ENCODE measurements around the gene MAP1S.

GRCh38 chr19:17767559-17767958, 48.3 kb downstream of the MAP1S start:
- TF ChIP-seq MEIS1 (CRISPR knock-in tag; IDR thresholded peaks at IDR 0.05; ENCODE audit: borderline replicate concordance) (no peak), ZNF687 (CRISPR knock-in tag; IDR thresholded peaks at IDR 0.05) (no peak), SMARCC2 (IDR thresholded peaks at IDR 0.05) (no peak), ZNF672 (CRISPR knock-in tag; IDR thresholded peaks at IDR 0.05) (no peak), SP2 (CRISPR knock-in tag; IDR thresholded peaks at IDR 0.05) (no peak), AFF4 (CRISPR knock-in tag; IDR thresholded peaks at IDR 0.05) (no peak), CTCF (CRISPR knock-in tag; IDR thresholded peaks at IDR 0.05) (no peak), TSC22D2 (CRISPR knock-in tag; IDR thresholded peaks at IDR 0.05; ENCODE audit: borderline replicate concordance) (no peak), MAFF (IDR thresholded peaks at IDR 0.05; ENCODE audit: low read depth, low read length) (no peak), ZNF333 (CRISPR knock-in tag; IDR thresholded peaks at IDR 0.05; ENCODE audit: borderline replicate concordance) (no peak), ZBTB8A (CRISPR knock-in tag; IDR thresholded peaks at IDR 0.05; ENCODE audit: borderline replicate concordance, low read depth) (no peak), SIN3A (IDR thresholded peaks at IDR 0.05; ENCODE audit: borderline replicate concordance, low read depth, low read length) (no peak)
